ENCODE data around the gene PHYHIPL.

DNA sequence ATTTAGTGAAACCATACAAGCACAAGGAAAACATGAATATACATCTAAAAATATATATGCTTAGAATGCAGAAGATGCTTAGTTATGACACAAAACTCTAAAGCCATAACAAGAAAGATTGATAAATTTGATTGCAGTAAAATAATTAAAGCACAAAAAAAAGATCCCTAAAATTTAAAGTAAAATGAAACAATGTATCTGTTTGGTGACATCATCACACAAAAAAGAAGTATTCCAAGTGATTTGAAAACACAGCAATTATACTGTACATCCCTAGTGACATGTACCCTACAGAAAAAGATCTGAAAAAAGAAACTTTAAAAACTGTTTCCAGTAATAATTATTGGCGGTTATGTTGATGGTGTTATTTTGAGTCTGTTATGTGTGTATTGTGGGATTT lies 37.7 kb downstream of the PHYHIPL start:
- TF ChIP-seq POLR2A (IDR thresholded peaks at IDR 0.05; ENCODE audit: low read depth, low read length) = no peak
- TF ChIP-seq, protein P1, sequence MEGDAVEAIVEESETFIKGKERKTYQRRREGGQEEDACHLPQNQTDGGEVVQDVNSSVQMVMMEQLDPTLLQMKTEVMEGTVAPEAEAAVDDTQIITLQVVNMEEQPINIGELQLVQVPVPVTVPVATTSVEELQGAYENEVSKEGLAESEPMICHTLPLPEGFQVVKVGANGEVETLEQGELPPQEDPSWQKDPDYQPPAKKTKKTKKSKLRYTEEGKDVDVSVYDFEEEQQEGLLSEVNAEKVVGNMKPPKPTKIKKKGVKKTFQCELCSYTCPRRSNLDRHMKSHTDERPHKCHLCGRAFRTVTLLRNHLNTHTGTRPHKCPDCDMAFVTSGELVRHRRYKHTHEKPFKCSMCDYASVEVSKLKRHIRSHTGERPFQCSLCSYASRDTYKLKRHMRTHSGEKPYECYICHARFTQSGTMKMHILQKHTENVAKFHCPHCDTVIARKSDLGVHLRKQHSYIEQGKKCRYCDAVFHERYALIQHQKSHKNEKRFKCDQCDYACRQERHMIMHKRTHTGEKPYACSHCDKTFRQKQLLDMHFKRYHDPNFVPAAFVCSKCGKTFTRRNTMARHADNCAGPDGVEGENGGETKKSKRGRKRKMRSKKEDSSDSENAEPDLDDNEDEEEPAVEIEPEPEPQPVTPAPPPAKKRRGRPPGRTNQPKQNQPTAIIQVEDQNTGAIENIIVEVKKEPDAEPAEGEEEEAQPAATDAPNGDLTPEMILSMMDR (IDR thresholded peaks at IDR 0.05; ENCODE audit: extremely low read depth in 1 of 2, insufficient read depth in 1 of 2, low read depth in 1 of 2, low read length in 2 of 2) = no peak
- TF ChIP-seq, protein P2, sequence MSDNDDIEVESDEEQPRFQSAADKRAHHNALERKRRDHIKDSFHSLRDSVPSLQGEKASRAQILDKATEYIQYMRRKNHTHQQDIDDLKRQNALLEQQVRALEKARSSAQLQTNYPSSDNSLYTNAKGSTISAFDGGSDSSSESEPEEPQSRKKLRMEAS (IDR thresholded peaks at IDR 0.05; ENCODE audit: insufficient read depth, insufficient read length) = no peak
- TF ChIP-seq POLR2AphosphoS5 (IDR thresholded peaks at IDR 0.05; ENCODE audit: insufficient read depth, low read depth, low read length) = no peak
- no peak for TF ChIP-seq EZH2 (IDR thresholded peaks at IDR 0.05; ENCODE audit: borderline replicate concordance, low read depth, low read length, severe bottlenecking)
- TF ChIP-seq MYC (IDR thresholded peaks at IDR 0.05; ENCODE audit: low read depth, low read length) = no peak

All from endothelial cell of umbilical vein (primary cell).